ENCODE measurements around the gene PLCD4.

DNA sequence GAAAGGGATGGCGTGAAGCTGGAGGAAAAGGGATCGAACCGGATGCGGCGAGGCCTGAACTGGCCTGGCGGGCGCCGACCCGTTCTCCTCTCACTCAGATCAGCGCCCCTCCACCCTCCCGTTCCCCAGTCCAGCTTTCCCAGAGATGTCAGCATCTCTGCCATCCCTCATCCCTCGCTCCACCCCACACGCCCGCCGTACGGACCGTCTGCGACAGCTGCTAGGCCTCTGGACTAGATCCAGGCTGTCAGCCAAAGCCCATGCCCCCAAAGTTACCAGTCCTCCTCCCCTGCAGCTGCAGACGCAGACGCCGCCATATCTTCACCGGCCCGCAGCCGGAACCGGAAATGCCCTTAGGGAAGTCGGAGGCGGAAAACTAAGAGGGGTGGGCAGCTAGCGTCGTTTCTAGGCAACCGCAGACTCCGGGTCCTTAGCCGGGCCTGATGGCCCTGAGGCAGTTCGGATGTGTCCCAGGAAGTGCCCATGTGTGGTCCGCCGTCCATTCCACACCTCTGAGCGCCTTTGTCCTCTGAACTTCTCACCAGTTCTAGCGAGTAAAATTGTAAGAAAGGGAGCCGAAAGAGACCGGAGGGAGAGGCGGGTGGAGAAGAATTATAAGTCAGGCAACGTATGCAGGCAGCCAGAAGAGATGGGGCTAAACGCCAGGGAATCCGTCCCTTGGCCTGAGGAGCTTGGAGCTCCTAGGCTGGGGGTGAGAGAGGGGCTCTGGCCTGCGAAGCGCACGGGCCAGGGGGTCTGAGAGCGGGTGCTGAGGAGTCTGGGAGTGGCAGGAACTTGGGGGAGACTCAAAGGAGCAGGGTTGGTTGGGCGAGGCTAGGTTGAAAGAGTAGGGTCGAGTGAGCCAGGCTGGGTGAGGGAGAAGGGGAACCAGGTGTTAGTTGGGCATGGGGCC, 64.2 kb downstream of the PLCD4 start, which contains the start of the genes RNF25 and STK36:
- TF ChIP-seq CTCF (IDR thresholded peaks at IDR 0.05; ENCODE audit: poor library complexity, severe bottlenecking): no peak
- peak; percentile 28 for TF ChIP-seq SMC3 (conservative IDR thresholded peaks at IDR 0.05; ENCODE audit: poor library complexity)
- TF ChIP-seq POLR2AphosphoS5 (IDR thresholded peaks at IDR 0.05): peak; percentile 96
- TF ChIP-seq REST (IDR thresholded peaks at IDR 0.05; ENCODE audit: borderline replicate concordance): peak; percentile 79
- peak; percentile 77 for TF ChIP-seq TAF1 (IDR thresholded peaks at IDR 0.05; ENCODE audit: low read depth)
- no peak for TF ChIP-seq EZH2 (IDR thresholded peaks at IDR 0.05; ENCODE audit: borderline replicate concordance, insufficient read depth, low read length, poor library complexity, severe bottlenecking)
- TF ChIP-seq RAD21 (conservative IDR thresholded peaks at IDR 0.05): no peak

Data from neural cell (in vitro differentiated cells).